NB4 (cell line): ENCODE results near the gene PAK1.

Experiments
- DNase-seq: peaks from one replicate; pipeline ENCODE4 v3.0.0; 2010; ENCODE audit warnings: low read depth
- H3K4me3 ChIP-seq: one replicate; pipeline ENCODE4 v1.5.1; 2011; ENCODE audit warnings: mild to moderate bottlenecking, low read depth, low read length, moderate library complexity
- MYC ChIP-seq: IDR thresholded peaks from 2 replicates; pipeline ENCODE4 v1.6.1; 2011; ENCODE audit warnings: low read depth, low read length
- POLR2A ChIP-seq: IDR thresholded peaks from 2 replicates; pipeline ENCODE4 v1.6.1; 2011; ENCODE audit warnings: mild to moderate bottlenecking; ENCODE audit not compliant: insufficient read length; ENCODE audit errors: extremely low read depth
- TF ChIP-seq, protein P1 (sequence below): IDR thresholded peaks from one replicate; pipeline ENCODE4 v1.5.1; 2012; ENCODE audit warnings: low read depth, low read length
- TF ChIP-seq, protein P2 (sequence below): IDR thresholded peaks from 2 replicates; pipeline ENCODE4 v1.6.1; 2011; ENCODE audit warnings: low read depth, low read length

PAK1 gene

DNA sequence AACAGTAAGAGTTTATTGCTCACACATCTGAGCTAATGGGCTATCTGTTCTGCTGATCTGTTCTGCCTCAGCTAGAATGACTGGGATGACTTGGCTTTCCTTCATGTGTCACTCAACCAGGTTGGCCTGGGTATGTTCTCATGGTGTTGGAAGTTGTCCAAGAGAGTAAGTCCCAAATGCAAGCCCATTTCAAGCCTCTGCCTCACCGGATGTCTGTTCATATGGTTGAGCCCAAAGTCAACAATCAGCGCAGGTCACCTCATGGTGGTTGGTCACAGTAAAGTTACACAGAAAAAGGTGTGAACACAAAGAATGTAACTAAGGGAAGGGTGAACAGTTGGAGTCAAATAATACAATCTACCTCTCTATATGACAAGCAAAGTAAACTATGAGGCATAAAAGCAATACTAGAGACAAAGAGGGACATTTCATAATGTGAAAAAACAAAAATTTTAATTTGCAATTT is 174.3 kb downstream of the PAK1 start:
- H3K4me3 ChIP-seq = no peak overlapping the region
- TF ChIP-seq POLR2A (no peak), MYC (no peak)
- TF ChIP-seq, protein P1, sequence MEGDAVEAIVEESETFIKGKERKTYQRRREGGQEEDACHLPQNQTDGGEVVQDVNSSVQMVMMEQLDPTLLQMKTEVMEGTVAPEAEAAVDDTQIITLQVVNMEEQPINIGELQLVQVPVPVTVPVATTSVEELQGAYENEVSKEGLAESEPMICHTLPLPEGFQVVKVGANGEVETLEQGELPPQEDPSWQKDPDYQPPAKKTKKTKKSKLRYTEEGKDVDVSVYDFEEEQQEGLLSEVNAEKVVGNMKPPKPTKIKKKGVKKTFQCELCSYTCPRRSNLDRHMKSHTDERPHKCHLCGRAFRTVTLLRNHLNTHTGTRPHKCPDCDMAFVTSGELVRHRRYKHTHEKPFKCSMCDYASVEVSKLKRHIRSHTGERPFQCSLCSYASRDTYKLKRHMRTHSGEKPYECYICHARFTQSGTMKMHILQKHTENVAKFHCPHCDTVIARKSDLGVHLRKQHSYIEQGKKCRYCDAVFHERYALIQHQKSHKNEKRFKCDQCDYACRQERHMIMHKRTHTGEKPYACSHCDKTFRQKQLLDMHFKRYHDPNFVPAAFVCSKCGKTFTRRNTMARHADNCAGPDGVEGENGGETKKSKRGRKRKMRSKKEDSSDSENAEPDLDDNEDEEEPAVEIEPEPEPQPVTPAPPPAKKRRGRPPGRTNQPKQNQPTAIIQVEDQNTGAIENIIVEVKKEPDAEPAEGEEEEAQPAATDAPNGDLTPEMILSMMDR = no peak
- TF ChIP-seq, protein P2, sequence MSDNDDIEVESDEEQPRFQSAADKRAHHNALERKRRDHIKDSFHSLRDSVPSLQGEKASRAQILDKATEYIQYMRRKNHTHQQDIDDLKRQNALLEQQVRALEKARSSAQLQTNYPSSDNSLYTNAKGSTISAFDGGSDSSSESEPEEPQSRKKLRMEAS = no peak
- no peak for DNase-seq

DNA sequence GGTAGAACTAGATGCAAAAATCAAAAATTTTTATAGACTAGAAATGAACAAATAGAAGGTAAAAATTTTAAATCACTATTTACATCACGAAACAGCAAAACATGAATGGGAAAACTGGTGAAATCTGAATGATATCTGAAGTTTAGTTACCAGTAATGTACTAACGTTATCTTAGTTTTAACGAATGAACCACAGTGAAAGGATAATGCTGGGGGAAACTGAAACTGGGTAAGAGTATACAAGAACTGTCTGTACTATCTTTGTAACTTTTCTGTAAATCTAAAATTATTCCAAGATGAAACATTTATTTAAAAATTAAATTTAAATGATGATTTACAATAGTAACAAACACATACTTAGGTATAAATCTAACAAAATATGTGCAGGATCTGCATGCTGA is 179.9 kb downstream of the PAK1 start:
- TF ChIP-seq, protein P2 = no peak
- TF ChIP-seq POLR2A (no peak), MYC (no peak)
- TF ChIP-seq, protein P1 = no peak
- no peak overlapping the region for H3K4me3 ChIP-seq
- no peak for DNase-seq

DNA sequence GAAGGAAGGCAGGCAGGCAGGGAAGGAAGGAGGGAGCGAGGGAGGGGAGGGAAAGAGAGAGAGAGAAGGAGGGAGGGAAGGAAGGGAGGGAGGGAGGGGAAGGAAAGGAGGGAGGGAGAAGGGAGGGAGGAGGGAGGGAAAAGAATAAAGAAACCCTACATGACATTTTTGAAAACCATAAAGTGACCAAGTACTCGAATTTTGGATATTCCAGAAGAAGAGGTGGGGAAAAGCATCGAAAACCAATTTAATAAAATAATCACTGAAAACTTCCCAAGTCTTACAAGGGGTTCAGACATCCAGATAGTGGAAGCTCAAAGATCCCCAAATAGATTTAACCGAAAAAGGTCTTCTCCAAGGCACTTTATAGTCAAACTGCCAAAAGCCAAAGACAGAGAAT is 184.2 kb downstream of the PAK1 start:
- TF ChIP-seq, protein P2 = no peak
- no peak for TF ChIP-seq POLR2A
- no peak for TF ChIP-seq MYC
- TF ChIP-seq, protein P1 = no peak
- no peak for DNase-seq
- H3K4me3 ChIP-seq = no peak overlapping the region

DNA sequence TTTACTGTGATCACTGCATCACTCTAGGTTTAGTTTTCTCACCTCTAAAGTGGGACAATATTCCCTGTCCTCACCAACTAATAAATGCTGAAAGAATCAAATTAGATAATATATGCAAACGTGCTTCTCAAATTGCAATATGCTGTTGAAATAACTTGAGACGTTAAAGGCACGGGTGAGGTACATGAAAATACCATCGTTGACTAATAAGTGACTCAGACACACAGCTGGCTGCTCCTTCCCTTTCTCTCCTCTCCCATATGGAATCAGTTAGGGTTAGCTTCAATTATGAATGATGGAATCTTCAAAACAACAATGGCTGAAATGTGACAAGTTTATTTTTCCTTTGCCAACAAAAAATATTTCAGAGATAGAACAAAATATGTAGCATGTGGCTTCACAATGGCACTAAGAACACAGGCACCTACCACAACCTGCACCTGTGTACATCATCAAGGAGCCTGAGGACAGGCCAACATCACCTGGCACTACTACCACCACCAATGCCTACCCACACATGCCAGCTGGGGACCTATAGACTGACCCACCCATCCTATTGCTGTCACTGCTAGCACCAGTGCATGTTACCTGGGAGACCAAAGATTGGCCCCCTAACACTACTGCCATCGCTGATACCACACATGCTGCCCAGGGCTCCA is 186.2 kb downstream of the PAK1 start:
- no peak for DNase-seq
- TF ChIP-seq MYC (no peak), POLR2A (no peak)
- TF ChIP-seq, protein P2 = no peak
- TF ChIP-seq, protein P1 = no peak
- H3K4me3 ChIP-seq = no peak overlapping the region

DNA sequence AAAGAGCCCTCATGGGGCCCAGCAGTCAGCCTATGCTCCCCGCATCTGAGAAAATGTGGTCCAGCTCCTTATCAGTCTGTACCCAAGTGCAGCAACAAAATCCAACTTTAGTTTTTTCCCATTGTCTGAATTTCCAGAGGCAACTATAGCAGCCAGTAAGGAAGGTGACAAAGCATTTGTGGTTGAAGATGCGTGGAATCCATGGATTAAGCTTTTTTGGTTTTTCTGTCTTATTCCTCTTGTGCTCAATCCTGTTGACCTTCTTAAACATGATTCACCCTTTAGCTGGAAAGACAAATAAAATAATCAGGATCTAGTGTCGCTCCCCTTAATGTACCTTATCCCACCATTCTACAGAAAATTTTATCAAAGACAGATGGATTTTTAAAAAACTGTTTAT is 186.8 kb downstream of the PAK1 start:
- DNase-seq = no peak
- H3K4me3 ChIP-seq = no peak overlapping the region
- TF ChIP-seq, protein P1 = no peak
- TF ChIP-seq MYC (no peak), POLR2A (no peak)
- TF ChIP-seq, protein P2 = no peak
